T-cell (primary cell): ENCODE data around the gene SLC2A10. TPM values are rescaled to one million over a fixed set of nuclear protein-coding genes. Genes with fewer than 3 reads are reported as not detected.
"Not testable (repeated sequence)": the region's sequence is repeated elsewhere in the genome, so short reads cannot be mapped to it uniquely, and the experiment has no call there.

ENCODE experiments used
- ATAC-seq, 4 experiments: fragments of 200-7000 bp in 3 of 4; fragments of 150-1000 bp in 1 of 4; cut with Tn5 transposase; replicated peaks in 1 of 4; 1 replicate in 3 of 4; 2 replicates in 1 of 4; pipeline ENCODE4 v1.10.0; 2021; ENCODE audit warnings: moderate library complexity in 3 of 4, mild to moderate bottlenecking in 2 of 4, moderate number of reproducible peaks in 1 of 4
- CTCF ChIA-PET, 2 donors: fragments of 300-600 bp; sonication (Branson Sonifier 250); formaldehyde crosslinking; loops; one replicate each; lab custom pipeline; 2022; ENCODE audit warnings: antibody characterized with exemption in 2 of 2; lab: Charles Lee
- POLR2A ChIA-PET, 2 donors: fragments of 300-600 bp; sonication (Branson Sonifier 250); formaldehyde crosslinking; loops; one replicate each; lab custom pipeline; 2022; ENCODE audit warnings: antibody characterized with exemption in 2 of 2; lab: Charles Lee
- DNase-seq, 35 experiments: peaks; one replicate each; pipeline versions ENCODE4 v3.0.0 to v3.0.0-alpha.2; 2013 to 2023
- H3K27ac ChIP-seq: one replicate; pipeline ENCODE4 v1.5.1; 2013; ENCODE audit warnings: low read length
- H3K27me3 ChIP-seq, 2 experiments: replicated peaks in 1 of 2; 1 replicate in 1 of 2; 2 replicates in 1 of 2; pipeline versions ENCODE4 v1.6.1 to v1.7.0; 2013; ENCODE audit warnings: low read length in 1 of 2, mixed read lengths in 1 of 2; ENCODE audit not compliant: control insufficient read depth in 2 of 2, insufficient read depth in 2 of 2; ENCODE audit errors: extremely low read depth in 1 of 2
- H3K36me3 ChIP-seq, 2 donors: 1 replicate in 1 of 2; 2 replicates in 1 of 2; pipeline versions ENCODE4 v1.6.1 to v1.7.0; 2013; ENCODE audit warnings: low read length in 1 of 2; ENCODE audit not compliant: control insufficient read depth in 2 of 2, insufficient read depth in 1 of 2; ENCODE audit errors: extremely low read depth in 1 of 2
- H3K4me1 ChIP-seq, 2 experiments: 1 replicate in 1 of 2; 2 replicates in 1 of 2; pipeline versions ENCODE4 v1.6.1 to v1.7.0; 2013; ENCODE audit warnings: low read length in 2 of 2, mixed read lengths in 1 of 2; ENCODE audit not compliant: insufficient read depth in 2 of 2, control insufficient read depth in 1 of 2; ENCODE audit errors: extremely low read depth in 1 of 2
- H3K4me3 ChIP-seq, 2 donors: 1 replicate in 1 of 2; 2 replicates in 1 of 2; pipeline versions ENCODE4 v1.5.1 to v1.7.0; 2013; ENCODE audit warnings: mild to moderate bottlenecking in 2 of 2, low read length in 1 of 2, moderate library complexity in 1 of 2; ENCODE audit not compliant: control insufficient read depth in 1 of 2; ENCODE audit errors: extremely low read depth in 1 of 2
- H3K9me3 ChIP-seq: 2 replicates; pipeline ENCODE4 v1.7.0; 2013
- H3K27ac Mint-ChIP-seq, 2 donors: one replicate each; pipeline ENCODE4 v1.8.0; 2020 to 2021; ENCODE audit warnings: mild to moderate bottlenecking in 2 of 2, mixed read lengths in 2 of 2
- H3K27me3 Mint-ChIP-seq, 2 donors: one replicate each; pipeline ENCODE4 v1.8.0; 2021 to 2022; ENCODE audit warnings: mixed read lengths in 2 of 2
- H3K36me3 Mint-ChIP-seq: one replicate; pipeline ENCODE4 v1.8.0; 2021; ENCODE audit warnings: mixed read lengths
- H3K4me1 Mint-ChIP-seq, 3 donors: one replicate each; pipeline ENCODE4 v1.8.0; 2020 to 2022; ENCODE audit warnings: mixed read lengths in 3 of 3, mild to moderate bottlenecking in 1 of 3
- H3K4me3 Mint-ChIP-seq, 3 donors: one replicate each; pipeline ENCODE4 v1.8.0; 2020 to 2022; ENCODE audit warnings: mild to moderate bottlenecking in 3 of 3, mixed read lengths in 3 of 3, moderate library complexity in 3 of 3
- H3K9me3 Mint-ChIP-seq, 3 donors: one replicate each; pipeline ENCODE4 v1.8.0; 2020 to 2022; ENCODE audit warnings: mixed read lengths in 3 of 3
- WGBS: methylation state at CpG from one replicate; pipeline ENCODE4 v1.1.5; 2013; ENCODE audit warnings: missing lambda C conversion rate; ENCODE audit not compliant: insufficient coverage; 5-methylcytosine and 5-hydroxymethylcytosine counted together
- total RNA-seq, 35 experiments: library from RNA in 6 of 35; stranded (reverse) in 6 of 35; fragments of 120-200 nt in 1 of 35; gene quantifications; one replicate each; pipeline versions ENCODE4 v1.2.1 to v1.2.4 and lab custom pipeline; 2013 to 2026

The SLC2A10 gene
- total RNA-seq, 5 donors from 2014 or later (not counting 1 experiment from before 2014, with no cell fraction given) = 0.07 to 0.54 (median 0.09) TPM; not detected in 2

- peaks cover 3 to 12% (median 6%) of the 10 kb centered on the region in 3 donors for H3K9me3 Mint-ChIP-seq
- Histone ChIP-seq H3K27ac (no peak overlapping the region), H3K4me3 (no peak overlapping the region), H3K4me1 (no peaks in the 10 kb centered on the region), H3K36me3 (no peaks in the 10 kb centered on the region), H3K27me3 (no peaks in the 10 kb centered on the region), H3K9me3 (no peaks in the 10 kb centered on the region)
- ChIA-PET CTCF (no interaction called here), POLR2A (no interaction called here)
- WGBS = 65% methylated on average over 4 of the region's 11 CpGs
- no peaks in the 10 kb centered on the region for H3K4me1 Mint-ChIP-seq
- no peak for ATAC-seq
- H3K27me3 Mint-ChIP-seq = no peaks in the 10 kb centered on the region
- H3K4me3 Mint-ChIP-seq = no peak overlapping the region
- H3K27ac Mint-ChIP-seq = no peak overlapping the region
- DNase-seq = no peak
- peaks cover 16% of the 10 kb centered on the region for H3K36me3 Mint-ChIP-seq
Measured at GRCh38 chr20:46673394-46674252, 35.8 kb upstream of the SLC2A10 start.

GRCh38 chr20:46674253-46675083, 35.0 kb upstream of the SLC2A10 start:
- Histone ChIP-seq H3K9me3 (no peaks in the 10 kb centered on the region), H3K4me1 (no peaks in the 10 kb centered on the region), H3K27me3 (no peaks in the 10 kb centered on the region), H3K4me3 (no peak overlapping the region), H3K36me3 (no peaks in the 10 kb centered on the region), H3K27ac (no peak overlapping the region)
- DNase-seq (no peak), ATAC-seq (no peak)
- Mint-ChIP-seq H3K4me1 (no peaks in the 10 kb centered on the region), H3K27ac (no peak overlapping the region), H3K4me3 (no peak overlapping the region), H3K9me3 (peaks cover 3 to 12% (median 6%) of the 10 kb centered on the region in 3 donors), H3K27me3 (no peaks in the 10 kb centered on the region), H3K36me3 (peaks cover 9% of the 10 kb centered on the region)
- 80% methylated on average over 14 of the region's 14 CpGs for WGBS
- CTCF ChIA-PET = interaction anchor here in 1 of 2 donors (0.6 kb wide), 1 partner anchor 123 kb away, joined by 4 read pairs; no protein-coding TSS in a partner anchor
- POLR2A ChIA-PET = interaction anchor here (0.6 to 0.8 kb wide), 3 partner anchors 12 to 77 kb away, joined by 3 to 5 read pairs (median 4); no protein-coding TSS in a partner anchor

DNA sequence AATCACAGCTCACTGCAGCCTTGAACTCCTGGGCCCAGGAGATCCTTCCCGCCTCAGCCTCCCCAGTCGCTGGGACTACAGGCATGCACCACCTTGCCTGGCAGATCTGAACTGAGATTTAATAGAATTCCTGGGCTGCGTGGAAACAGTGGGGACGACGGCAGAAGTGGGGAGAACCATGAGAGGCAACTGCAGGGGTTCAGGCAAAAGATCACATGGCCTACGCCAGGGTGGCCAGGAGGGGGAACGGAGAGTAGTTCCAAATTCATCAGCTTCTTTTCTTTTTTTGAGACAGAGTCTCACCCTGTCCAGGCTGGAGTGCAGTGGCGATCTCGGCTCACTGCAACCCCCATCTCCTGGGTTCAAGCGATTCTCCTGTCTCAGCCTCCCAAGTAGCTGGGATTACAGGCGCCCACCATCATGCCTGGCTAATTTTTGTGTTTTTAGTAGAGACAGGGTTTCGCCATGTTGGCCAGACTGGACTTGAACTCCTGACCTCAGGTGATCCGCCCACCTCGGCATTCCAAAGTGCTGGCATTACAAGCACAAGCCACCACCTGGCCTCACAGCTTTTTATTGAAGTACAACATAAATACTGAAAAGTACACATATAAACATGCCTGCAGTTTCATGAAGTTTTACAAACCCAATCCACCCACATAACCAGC, 32.7 kb upstream of the SLC2A10 start:
- H3K27ac Mint-ChIP-seq, ATAC-seq, H3K36me3 Mint-ChIP-seq, H3K4me1 ChIP-seq, H3K4me3 Mint-ChIP-seq, H3K9me3 ChIP-seq, DNase-seq, H3K27ac ChIP-seq, H3K9me3 Mint-ChIP-seq, POLR2A ChIA-PET, H3K27me3 Mint-ChIP-seq, H3K27me3 ChIP-seq, CTCF ChIA-PET, H3K4me3 ChIP-seq, H3K36me3 ChIP-seq: not testable (repeated sequence)
- peaks cover 8 to 11% (median 10%) of the 10 kb centered on the region in 3 donors for H3K4me1 Mint-ChIP-seq
- WGBS = 100% methylated on average over 4 of the region's 14 CpGs

DNA sequence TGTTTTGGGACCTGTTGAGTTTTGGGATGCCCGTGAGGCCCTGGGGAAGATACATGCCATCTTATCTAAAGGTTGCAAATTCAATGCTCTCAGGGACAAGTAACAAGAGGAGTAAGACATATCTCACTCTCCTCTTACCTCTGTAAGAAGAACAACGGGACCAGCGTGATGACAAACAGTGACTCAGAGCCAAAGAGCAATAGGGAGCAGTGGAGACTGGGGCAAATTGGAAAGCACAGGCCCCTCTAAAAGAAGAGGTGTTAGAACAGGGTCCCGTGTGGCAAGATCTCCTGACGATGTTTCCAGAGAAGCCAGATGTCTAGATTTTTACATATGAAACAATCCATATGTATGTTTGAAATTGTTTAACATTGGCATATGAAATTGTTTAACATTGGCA, 31.8 kb upstream of the SLC2A10 start:
- WGBS = 100% methylated on average over 1 of the region's 5 CpGs

DNA sequence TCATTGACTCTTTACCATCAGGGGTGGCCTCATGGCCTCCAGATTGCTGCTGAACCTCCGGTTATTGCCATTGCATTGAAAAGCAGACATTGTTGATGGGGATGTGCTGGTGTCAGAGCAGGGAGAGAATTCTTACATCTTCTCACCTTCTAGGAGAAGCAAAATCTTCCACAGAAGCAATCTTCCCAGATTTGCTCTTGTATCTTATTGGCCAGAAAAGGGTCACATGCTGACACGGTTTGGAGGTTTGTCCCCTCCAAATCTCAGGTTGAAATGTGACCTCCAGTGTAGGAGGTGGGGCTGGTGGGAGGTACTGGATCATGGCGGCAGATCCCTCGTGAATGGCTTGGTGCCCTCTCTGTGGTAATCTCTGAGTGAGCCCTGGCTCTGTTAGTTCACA, 30.9 kb upstream of the SLC2A10 start:
- H3K36me3 Mint-ChIP-seq = peaks cover 3% of the 10 kb centered on the region
- no peak for ATAC-seq
- no peaks in the 10 kb centered on the region for H3K27me3 Mint-ChIP-seq
- CTCF ChIA-PET = no interaction called here
- no peak overlapping the region for H3K4me3 Mint-ChIP-seq
- no peak overlapping the region for H3K27ac Mint-ChIP-seq
- peaks cover 20 to 24% (median 20%) of the 10 kb centered on the region in 3 donors for H3K4me1 Mint-ChIP-seq
- POLR2A ChIA-PET = no interaction called here
- DNase-seq = no peak
- Histone ChIP-seq H3K4me1 (peaks cover 0 to 8% of the 10 kb centered on the region in 2 experiments), H3K27ac (no peak overlapping the region), H3K9me3 (no peaks in the 10 kb centered on the region), H3K36me3 (no peaks in the 10 kb centered on the region), H3K27me3 (no peaks in the 10 kb centered on the region), H3K4me3 (no peak overlapping the region)
- WGBS = 100% methylated on average over 2 of the region's 4 CpGs
- no peaks in the 10 kb centered on the region for H3K9me3 Mint-ChIP-seq

More for the DNA sequence above, 31.8 kb upstream of the SLC2A10 start:
- no peak overlapping the region for H3K4me3 Mint-ChIP-seq
- Histone ChIP-seq H3K4me1 (peaks cover 0 to 8% of the 10 kb centered on the region in 2 experiments), H3K27ac (no peak overlapping the region), H3K9me3 (no peaks in the 10 kb centered on the region), H3K27me3 (no peaks in the 10 kb centered on the region), H3K36me3 (no peaks in the 10 kb centered on the region), H3K4me3 (no peak overlapping the region)
- CTCF ChIA-PET = no interaction called here
- no peaks in the 10 kb centered on the region for H3K9me3 Mint-ChIP-seq
- ATAC-seq (no peak), DNase-seq (no peak)
- POLR2A ChIA-PET = no interaction called here
- H3K36me3 Mint-ChIP-seq = peaks cover 6% of the 10 kb centered on the region
- no peaks in the 10 kb centered on the region for H3K27me3 Mint-ChIP-seq
- peaks cover 11 to 16% (median 13%) of the 10 kb centered on the region in 3 donors for H3K4me1 Mint-ChIP-seq
- H3K27ac Mint-ChIP-seq = no peak overlapping the region

- Histone ChIP-seq H3K27ac (no peak overlapping the region), H3K4me3 (no peak overlapping the region), H3K9me3 (no peaks in the 10 kb centered on the region), H3K27me3 (no peaks in the 10 kb centered on the region), H3K4me1 (peaks cover under 1 to 8% of the 10 kb centered on the region in 2 experiments), H3K36me3 (peaks cover 3 to 9% of the 10 kb centered on the region in 2 donors)
- CTCF ChIA-PET = interaction anchor here (0.6 to 1.1 kb wide), 5 partner anchors 9 to 941 kb away, joined by 3 to 4 read pairs (median 3); partner anchors contain the start of gene TP53RK (in 1 of the 2)
- H3K27ac Mint-ChIP-seq = no peak overlapping the region
- ATAC-seq (no peak), DNase-seq (no peak)
- peaks cover 3% of the 10 kb centered on the region for H3K36me3 Mint-ChIP-seq
- no peaks in the 10 kb centered on the region for H3K9me3 Mint-ChIP-seq
- no peak overlapping the region for H3K4me3 Mint-ChIP-seq
- H3K27me3 Mint-ChIP-seq = no peaks in the 10 kb centered on the region
- 100% methylated on average over 2 of the region's 2 CpGs for WGBS
- POLR2A ChIA-PET = no interaction called here
- H3K4me1 Mint-ChIP-seq = peaks cover 36 to 42% (median 39%) of the 10 kb centered on the region in 3 donors
Measured at GRCh38 chr20:46680684-46681031, 28.8 kb upstream of the SLC2A10 start.
